COR-L47 (cell line): ENCODE data around the gene ITLN1.
"Not testable (repeated sequence)": the region's sequence is repeated elsewhere in the genome, so short reads cannot be mapped to it uniquely, and the experiment has no call there.

ENCODE experiments used
- DNase-seq: peaks from one replicate; lab custom pipeline; 2025; lab: John Stamatoyannopoulos, UW

Gene ITLN1

GRCh38 chr1:160883581-160884513 is 1.1 kb downstream of the ITLN1 start:
- DNase-seq: no peak

- DNase-seq: no peak
Measured at GRCh38 chr1:160882582-160882981, 2.4 kb downstream of the ITLN1 start.

GRCh38 chr1:160881264-160881663 is 3.7 kb downstream of the ITLN1 start:
- not testable (repeated sequence) for DNase-seq

- DNase-seq: no peak
Measured at GRCh38 chr1:160880216-160880615, 4.8 kb downstream of the ITLN1 start.

- no peak for DNase-seq
Measured at GRCh38 chr1:160879056-160879455, 5.9 kb downstream of the ITLN1 start.

GRCh38 chr1:160877221-160877620 is 7.8 kb downstream of the ITLN1 start:
- DNase-seq: no peak

GRCh38 chr1:160876311-160876710 is 8.7 kb downstream of the ITLN1 start:
- no peak for DNase-seq

- not testable (repeated sequence) for DNase-seq
Measured at GRCh38 chr1:160875591-160875990, 9.4 kb downstream of the ITLN1 start.

GRCh38 chr1:160874935-160875334 is 10.0 kb downstream of the ITLN1 start:
- DNase-seq: no peak

- no peak for DNase-seq
Measured at GRCh38 chr1:160868141-160868540, 16.8 kb downstream of the ITLN1 start.

- not testable (repeated sequence) for DNase-seq
Measured at GRCh38 chr1:160867651-160868050, 17.3 kb downstream of the ITLN1 start.

- DNase-seq: no peak
Measured at GRCh38 chr1:160866695-160867260, 18.2 kb downstream of the ITLN1 start.

- DNase-seq: no peak
Measured at GRCh38 chr1:160866001-160866694, 18.8 kb downstream of the ITLN1 start.

- DNase-seq: no peak
Measured at GRCh38 chr1:160865337-160865736, 19.6 kb downstream of the ITLN1 start.

GRCh38 chr1:160864173-160864572 is 20.8 kb downstream of the ITLN1 start:
- no peak for DNase-seq

- no peak for DNase-seq
Measured at GRCh38 chr1:160863774-160864131, 21.2 kb downstream of the ITLN1 start.

- DNase-seq: no peak
Measured at GRCh38 chr1:160863061-160863773, 21.8 kb downstream of the ITLN1 start.

- no peak for DNase-seq
Measured at GRCh38 chr1:160862203-160863060, 22.5 kb downstream of the ITLN1 start, which contains the start of gene CD244. Gene CD244 (minus strand): TSS chr1:160862887. CDS start chr1:160862677, 210 bp downstream.

- no peak for DNase-seq
Measured at GRCh38 chr1:160860840-160861505, 24.0 kb downstream of the ITLN1 start.

- no peak for DNase-seq
Measured at GRCh38 chr1:160859166-160859565, 25.8 kb downstream of the ITLN1 start.

- DNase-seq: no peak
Measured at GRCh38 chr1:160858507-160858906, 26.5 kb downstream of the ITLN1 start.
